ENCODE measurements around the gene PNPLA7. TPM values are rescaled to one million over a fixed set of nuclear protein-coding genes. Genes with fewer than 3 reads are reported as not detected.

Gene PNPLA7
- total RNA-seq, 2 experiments from 2014 or later: 1.5 to 10.2 TPM

DNA sequence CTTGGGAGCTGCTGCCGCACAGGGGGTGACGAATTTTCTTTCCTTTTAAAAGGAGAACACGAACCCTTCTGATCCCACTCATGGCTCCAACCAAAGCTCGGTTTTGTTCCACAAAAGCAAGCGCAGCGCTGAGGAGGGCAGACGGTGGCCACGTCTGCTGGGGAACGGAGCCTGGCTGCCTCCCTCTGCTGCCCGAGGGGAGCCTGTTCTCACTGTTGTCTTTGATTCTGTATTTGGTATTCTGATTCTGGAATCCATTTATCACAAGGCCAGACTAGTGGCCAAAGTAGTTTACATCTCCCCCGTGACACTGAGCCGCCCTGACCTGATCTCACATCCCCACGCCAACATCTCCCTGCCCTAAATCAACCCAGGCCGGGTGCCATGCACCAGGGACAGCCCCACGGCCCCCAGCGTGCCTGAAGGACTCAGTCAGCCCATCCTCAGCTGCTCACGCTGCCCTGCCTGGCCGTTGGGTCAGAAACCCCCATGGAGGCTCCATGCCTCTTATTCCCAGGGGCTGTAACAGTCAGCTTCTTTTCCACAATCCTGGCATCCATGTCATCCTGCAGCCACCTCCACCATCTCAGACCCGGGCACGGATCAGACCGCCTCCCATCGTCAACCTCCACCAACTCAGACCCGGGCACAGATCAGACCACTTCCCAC is 84.3 kb downstream of the PNPLA7 start:
- Histone ChIP-seq H3K4me1 (ENCODE audit: insufficient read depth, low read length, poor library complexity, severe bottlenecking) (peaks cover 21% of the 10 kb centered on the region), H2AFZ (ENCODE audit: low read length) (no peak overlapping the region), H3K79me2 (ENCODE audit: insufficient read depth, low read depth, low read length) (no peaks in the 10 kb centered on the region), H3K27ac (ENCODE audit: low read depth, low read length, poor library complexity, severe bottlenecking) (no peak overlapping the region), H3K4me3 (ENCODE audit: low read depth, low read length, poor library complexity, severe bottlenecking) (no peak overlapping the region), H4K20me1 (ENCODE audit: insufficient read depth, low read length) (no peaks in the 10 kb centered on the region), H3K36me3 (ENCODE audit: insufficient read depth, low read length) (no peaks in the 10 kb centered on the region), H3K9me3 (ENCODE audit: low read length) (no peaks in the 10 kb centered on the region), H3K4me2 (ENCODE audit: low read length) (no peak overlapping the region), H3K9me2 (ENCODE audit: insufficient read depth, low read length) (no peaks in the 10 kb centered on the region)
- DNase-seq (ENCODE audit: low spot score): no peak
- TF ChIP-seq, protein P1, sequence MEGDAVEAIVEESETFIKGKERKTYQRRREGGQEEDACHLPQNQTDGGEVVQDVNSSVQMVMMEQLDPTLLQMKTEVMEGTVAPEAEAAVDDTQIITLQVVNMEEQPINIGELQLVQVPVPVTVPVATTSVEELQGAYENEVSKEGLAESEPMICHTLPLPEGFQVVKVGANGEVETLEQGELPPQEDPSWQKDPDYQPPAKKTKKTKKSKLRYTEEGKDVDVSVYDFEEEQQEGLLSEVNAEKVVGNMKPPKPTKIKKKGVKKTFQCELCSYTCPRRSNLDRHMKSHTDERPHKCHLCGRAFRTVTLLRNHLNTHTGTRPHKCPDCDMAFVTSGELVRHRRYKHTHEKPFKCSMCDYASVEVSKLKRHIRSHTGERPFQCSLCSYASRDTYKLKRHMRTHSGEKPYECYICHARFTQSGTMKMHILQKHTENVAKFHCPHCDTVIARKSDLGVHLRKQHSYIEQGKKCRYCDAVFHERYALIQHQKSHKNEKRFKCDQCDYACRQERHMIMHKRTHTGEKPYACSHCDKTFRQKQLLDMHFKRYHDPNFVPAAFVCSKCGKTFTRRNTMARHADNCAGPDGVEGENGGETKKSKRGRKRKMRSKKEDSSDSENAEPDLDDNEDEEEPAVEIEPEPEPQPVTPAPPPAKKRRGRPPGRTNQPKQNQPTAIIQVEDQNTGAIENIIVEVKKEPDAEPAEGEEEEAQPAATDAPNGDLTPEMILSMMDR (conservative IDR thresholded peaks at IDR 0.05; ENCODE audit: low read length): no peak
- no peak for TF ChIP-seq EZH2phosphoT487 (IDR thresholded peaks at IDR 0.05; ENCODE audit: borderline replicate concordance, low read depth, low read length)
- intact Hi-C loops (cut with micrococcal nuclease; ENCODE audit: unreplicated experiment): no loop called here
- BruUV-seq (replicated peaks): no TSS peak
- POLR2A ChIA-PET: no interaction called here
- CTCF ChIA-PET (ENCODE audit: unreplicated experiment): no interaction called here

GRCh38 chr9:137465000-137465719 is 85.0 kb downstream of the PNPLA7 start:
- intact Hi-C loops (cut with micrococcal nuclease; ENCODE audit: unreplicated experiment): no loop called here
- H3K4me2 ChIP-seq (ENCODE audit: low read length): no peak overlapping the region
- BruUV-seq (replicated peaks): no TSS peak

More at GRCh38 chr9:137465000-137465719, 85.0 kb downstream of the PNPLA7 start:
- H3K79me2 ChIP-seq (ENCODE audit: insufficient read depth, low read depth, low read length): no peaks in the 10 kb centered on the region
- CTCF ChIA-PET (ENCODE audit: unreplicated experiment): no interaction called here
- no peak overlapping the region for H2AFZ ChIP-seq (ENCODE audit: low read length)
- no peaks in the 10 kb centered on the region for H3K9me2 ChIP-seq (ENCODE audit: insufficient read depth, low read length)
- H3K27ac ChIP-seq (ENCODE audit: low read depth, low read length, poor library complexity, severe bottlenecking): no peak overlapping the region
- no peaks in the 10 kb centered on the region for H3K36me3 ChIP-seq (ENCODE audit: insufficient read depth, low read length)
- DNase-seq (ENCODE audit: low spot score): no peak
- H3K4me1 ChIP-seq (ENCODE audit: insufficient read depth, low read length, poor library complexity, severe bottlenecking): peaks cover 20% of the 10 kb centered on the region
- H4K20me1 ChIP-seq (ENCODE audit: insufficient read depth, low read length): no peaks in the 10 kb centered on the region
- TF ChIP-seq, protein P1 (conservative IDR thresholded peaks at IDR 0.05; ENCODE audit: low read length): no peak
- TF ChIP-seq EZH2phosphoT487 (IDR thresholded peaks at IDR 0.05; ENCODE audit: borderline replicate concordance, low read depth, low read length): no peak
- no peak overlapping the region for H3K4me3 ChIP-seq (ENCODE audit: low read depth, low read length, poor library complexity, severe bottlenecking)
- H3K9me3 ChIP-seq (ENCODE audit: low read length): no peaks in the 10 kb centered on the region
- POLR2A ChIA-PET: no interaction called here
